Measurements from ENCODE around the gene CFAP97D2.
"Not testable (repeated sequence)": the region's sequence is repeated elsewhere in the genome, so short reads cannot be mapped to it uniquely, and the experiment has no call there.

The CFAP97D2 gene

GRCh38 chr13:114237415-114238112 is 58.5 kb downstream of the CFAP97D2 start:
- no peak for DNase-seq

- DNase-seq = no peak
These were observed 62.9 kb downstream of the CFAP97D2 start for GRCh38 chr13:114241918-114242317.

- no peak for DNase-seq
These were observed 64.9 kb downstream of the CFAP97D2 start for GRCh38 chr13:114243971-114244370.

- DNase-seq = no peak
These were observed 65.6 kb downstream of the CFAP97D2 start for GRCh38 chr13:114244637-114245036.

- no peak for DNase-seq
These were observed 69.0 kb downstream of the CFAP97D2 start for GRCh38 chr13:114248011-114248410.

- no peak for DNase-seq
These were observed 70.0 kb downstream of the CFAP97D2 start for GRCh38 chr13:114249077-114249476.

- not testable (repeated sequence) for DNase-seq
These were observed 72.8 kb downstream of the CFAP97D2 start for GRCh38 chr13:114251639-114252440.

GRCh38 chr13:114256547-114256946 is 77.5 kb downstream of the CFAP97D2 start:
- no peak for DNase-seq

GRCh38 chr13:114257014-114257413 is 78.0 kb downstream of the CFAP97D2 start:
- no peak for DNase-seq

GRCh38 chr13:114258589-114258988 is 79.5 kb downstream of the CFAP97D2 start:
- no peak for DNase-seq

GRCh38 chr13:114259374-114259773 is 80.3 kb downstream of the CFAP97D2 start:
- DNase-seq = no peak

- no peak for DNase-seq
These were observed 80.9 kb downstream of the CFAP97D2 start for GRCh38 chr13:114259974-114260373.

- no peak for DNase-seq
These were observed 81.8 kb downstream of the CFAP97D2 start for GRCh38 chr13:114260814-114261213.

- DNase-seq = no peak
These were observed 82.4 kb downstream of the CFAP97D2 start for GRCh38 chr13:114261328-114261965.

GRCh38 chr13:114263578-114263977 is 84.5 kb downstream of the CFAP97D2 start:
- DNase-seq = no peak

GRCh38 chr13:114264313-114264712 is 85.3 kb downstream of the CFAP97D2 start:
- DNase-seq = not testable (repeated sequence)

GRCh38 chr13:114264886-114265611 is 86.0 kb downstream of the CFAP97D2 start:
- DNase-seq = no peak

- no peak for DNase-seq
These were observed 87.2 kb downstream of the CFAP97D2 start for GRCh38 chr13:114266241-114266640.

GRCh38 chr13:114268344-114269280 is 89.6 kb downstream of the CFAP97D2 start:
- no peak for DNase-seq

- no peak for DNase-seq
These were observed 90.3 kb downstream of the CFAP97D2 start for GRCh38 chr13:114269281-114269770.

All from SW 1271 (cell line).